OCI-LY3 (cell line): ENCODE data around the gene NQO1.

Experiments
- H2AFZ ChIP-seq: fragments of 200-600, 300-600 bp; shearing (Covaris generic); 2 replicates; pipeline ENCODE4 v1.6.0; 2014; ENCODE audit warnings: antibody characterized with exemption, low read depth, low read length
- H3K27ac ChIP-seq: fragments of 200-600, 300-600 bp; sonication (generic); 2 replicates; pipeline ENCODE4 v1.5.1; 2014; ENCODE audit warnings: mild to moderate bottlenecking, low read length, moderate library complexity, mixed read lengths
- H3K27me3 ChIP-seq: fragments of 200-600, 300-600 bp; sonication (generic); 2 replicates; pipeline ENCODE4 v1.6.1; 2014; ENCODE audit warnings: low read depth, low read length, mixed read lengths
- H3K36me3 ChIP-seq: fragments of 200-600, 300-600 bp; sonication (generic); replicated peaks from 2 replicates; pipeline ENCODE3; 2014; ENCODE audit warnings: low read depth, low read length, mixed read lengths
- H3K4me1 ChIP-seq: fragments of 300-600, 200-600 bp; sonication (generic); 2 replicates; pipeline ENCODE4 v1.6.1; 2014; ENCODE audit warnings: low read length, mixed read lengths
- H3K4me2 ChIP-seq: fragments of 200-600, 300-600 bp; sonication (generic); 2 replicates; pipeline ENCODE4 v1.6.1; 2014; ENCODE audit warnings: low read length, mixed read lengths
- H3K4me3 ChIP-seq: fragments of 300-600, 200-600 bp; sonication (generic); 2 replicates; pipeline ENCODE4 v1.5.1; 2014; ENCODE audit warnings: antibody characterized with exemption, mild to moderate bottlenecking, low read length, moderate library complexity
- H3K79me2 ChIP-seq: fragments of 300-600, 200-600 bp; shearing (Covaris generic); 2 replicates; pipeline ENCODE4 v1.6.1; 2014; ENCODE audit warnings: mild to moderate bottlenecking, low read length, mixed read lengths
- H3K9ac ChIP-seq: fragments of 300-600, 200-600 bp; shearing (Covaris generic); 2 replicates; pipeline ENCODE4 v1.6.0; 2014; ENCODE audit warnings: mild to moderate bottlenecking, low read length, moderate library complexity
- H3K9me3 ChIP-seq: fragments of 200-600, 300-600 bp; shearing (Covaris generic); 2 replicates; pipeline ENCODE4 v1.6.1; 2014; ENCODE audit warnings: low read length, mixed read lengths; ENCODE audit not compliant: insufficient read depth
- H4K20me1 ChIP-seq: fragments of 200-600, 300-600 bp; sonication (generic); 2 replicates; pipeline ENCODE4 v1.6.1; 2016; ENCODE audit warnings: low read length, mixed read lengths; ENCODE audit not compliant: insufficient read depth
- CTCF ChIP-seq: fragments of 200-600, 300-600 bp; sonication (generic); IDR thresholded peaks from 2 replicates; pipeline ENCODE4 v1.5.1; 2014; ENCODE audit warnings: antibody characterized with exemption, low read length, low read depth
- EZH2phosphoT487 ChIP-seq: fragments of 200-600 bp; shearing (Covaris generic); IDR thresholded peaks from 2 replicates; pipeline ENCODE4 v1.6.1; 2018; ENCODE audit warnings: antibody characterized with exemption, mixed run types, low read depth

The NQO1 gene

GRCh38 chr16:69711115-69711740 lies 15.1 kb downstream of the NQO1 start:
- Histone ChIP-seq H3K36me3 (peaks cover 27% of the 10 kb centered on the region), H3K4me2 (no peak overlapping the region), H3K4me1 (no peaks in the 10 kb centered on the region), H4K20me1 (no peaks in the 10 kb centered on the region), H3K79me2 (no peaks in the 10 kb centered on the region), H2AFZ (no peak overlapping the region), H3K27ac (no peak overlapping the region), H3K4me3 (no peak overlapping the region), H3K9me3 (no peaks in the 10 kb centered on the region), H3K27me3 (no peaks in the 10 kb centered on the region), H3K9ac (no peak overlapping the region)
- TF ChIP-seq CTCF (no peak), EZH2phosphoT487 (no peak)

GRCh38 chr16:69709456-69710084 lies 16.8 kb downstream of the NQO1 start:
- H3K36me3 ChIP-seq: peaks cover 26% of the 10 kb centered on the region
- H3K4me1 ChIP-seq: no peaks in the 10 kb centered on the region
- TF ChIP-seq CTCF: peak; percentile 80
- no peak for TF ChIP-seq EZH2phosphoT487
- H3K79me2 ChIP-seq: no peaks in the 10 kb centered on the region
- H3K9ac ChIP-seq: no peak overlapping the region
- H3K27me3 ChIP-seq: no peaks in the 10 kb centered on the region
- H3K9me3 ChIP-seq: no peaks in the 10 kb centered on the region
- no peak overlapping the region for H3K4me2 ChIP-seq
- no peak overlapping the region for H2AFZ ChIP-seq
- no peak overlapping the region for H3K4me3 ChIP-seq
- no peaks in the 10 kb centered on the region for H4K20me1 ChIP-seq
- no peak overlapping the region for H3K27ac ChIP-seq

- no peaks in the 10 kb centered on the region for H3K4me1 ChIP-seq
- no peaks in the 10 kb centered on the region for H4K20me1 ChIP-seq
- H3K79me2 ChIP-seq: no peaks in the 10 kb centered on the region
- H3K36me3 ChIP-seq: peaks cover 27% of the 10 kb centered on the region
- no peak overlapping the region for H3K4me2 ChIP-seq
- H3K9ac ChIP-seq: no peak overlapping the region
- H3K27ac ChIP-seq: no peak overlapping the region
- H3K9me3 ChIP-seq: no peaks in the 10 kb centered on the region
- TF ChIP-seq CTCF (no peak), EZH2phosphoT487 (no peak)
- no peak overlapping the region for H2AFZ ChIP-seq
- H3K27me3 ChIP-seq: no peaks in the 10 kb centered on the region
- no peak overlapping the region for H3K4me3 ChIP-seq
Observed at GRCh38 chr16:69707920-69708683, 18.3 kb downstream of the NQO1 start.

- Histone ChIP-seq H3K4me2 (no peak overlapping the region), H2AFZ (no peak overlapping the region), H3K36me3 (peaks cover 30% of the 10 kb centered on the region), H3K79me2 (no peaks in the 10 kb centered on the region), H4K20me1 (no peaks in the 10 kb centered on the region), H3K4me1 (no peaks in the 10 kb centered on the region), H3K4me3 (no peak overlapping the region), H3K27ac (no peak overlapping the region), H3K9me3 (no peaks in the 10 kb centered on the region), H3K9ac (no peak overlapping the region), H3K27me3 (no peaks in the 10 kb centered on the region)
- TF ChIP-seq CTCF (no peak), EZH2phosphoT487 (no peak)
Observed at GRCh38 chr16:69706975-69707340, 19.4 kb downstream of the NQO1 start.
